HPDE6-E6E7 (cell line): ENCODE results near the gene DGLUCY.
"Not testable (repeated sequence)": the region's sequence is repeated elsewhere in the genome, so short reads cannot be mapped to it uniquely, and the experiment has no call there.

Experiments used
- DNase-seq: peaks from one replicate; pipeline ENCODE4 v3.0.0; 2011; ENCODE audit warnings: missing footprints; ENCODE audit errors: extremely low spot score

Gene DGLUCY

GRCh38 chr14:91233936-91234790, 120.3 kb downstream of the DGLUCY start:
- no peak for DNase-seq

GRCh38 chr14:91234791-91235114, 120.9 kb downstream of the DGLUCY start:
- no peak for DNase-seq

GRCh38 chr14:91235841-91236240, 122.0 kb downstream of the DGLUCY start:
- DNase-seq = no peak

GRCh38 chr14:91237219-91237618, 123.3 kb downstream of the DGLUCY start:
- no peak for DNase-seq

- no peak for DNase-seq
Observed at GRCh38 chr14:91238085-91238484, 124.2 kb downstream of the DGLUCY start.

GRCh38 chr14:91238661-91239060, 124.8 kb downstream of the DGLUCY start:
- no peak for DNase-seq

- DNase-seq = no peak
Observed at GRCh38 chr14:91241863-91242262, 128.0 kb downstream of the DGLUCY start.

GRCh38 chr14:91242635-91243034, 128.8 kb downstream of the DGLUCY start:
- no peak for DNase-seq

GRCh38 chr14:91243074-91243471, 129.2 kb downstream of the DGLUCY start:
- DNase-seq = no peak

- DNase-seq = no peak
Observed at GRCh38 chr14:91244501-91244901, 130.6 kb downstream of the DGLUCY start, which contains the start of gene GPR68. GPR68 (minus strand) TSS chr14:91244704; CDS start chr14:91235050, 9,654 bp downstream.

GRCh38 chr14:91245029-91245428, 131.2 kb downstream of the DGLUCY start:
- DNase-seq = no peak

GRCh38 chr14:91245616-91246015, 131.7 kb downstream of the DGLUCY start:
- not testable (repeated sequence) for DNase-seq

- DNase-seq = no peak
Observed at GRCh38 chr14:91246051-91246852, 132.4 kb downstream of the DGLUCY start.

- DNase-seq = no peak
Observed at GRCh38 chr14:91249841-91250616, 136.2 kb downstream of the DGLUCY start.

- no peak for DNase-seq
Observed at GRCh38 chr14:91250912-91251311, 137.0 kb downstream of the DGLUCY start.

GRCh38 chr14:91252871-91253794, 139.3 kb downstream of the DGLUCY start:
- DNase-seq = no peak

GRCh38 chr14:91253795-91254323, 140.0 kb downstream of the DGLUCY start:
- DNase-seq = no peak

- DNase-seq = no peak
Observed at GRCh38 chr14:91254461-91254860, 140.6 kb downstream of the DGLUCY start.

- DNase-seq = no peak
Observed at GRCh38 chr14:91255026-91255695, 141.3 kb downstream of the DGLUCY start.

- no peak for DNase-seq
Observed at GRCh38 chr14:91256661-91257060, 142.8 kb downstream of the DGLUCY start.
